Cardiac septum (tissue), 1 donor: ENCODE data around the gene ZNF296. TPM values are rescaled to one million over a fixed set of nuclear protein-coding genes. Genes with fewer than 3 reads are reported as not detected.

Source experiments
- DNase-seq: peaks from one replicate; pipeline ENCODE4 v3.0.0-alpha.2; 2020; ENCODE audit warnings: low spot score
- intact Hi-C: fragments of 100-400 bp; cut with DNase I; formaldehyde crosslinking; loops from one replicate; pipeline ENCODE4 v1.14.0; 2022
- total RNA-seq: library from RNA; stranded (reverse); fragmentation: NEBNext Ultra II Directional; extraction: Animal tissue kit (Norgen Biotek cat#: 25700); gene quantifications from one replicate; pipeline ENCODE4 v1.2.1, GENCODE V29; 2021
- donor health status: DM: no; HTN: no; CAD: no.

Gene ZNF296
- total RNA-seq, 1 donor from 2014 or later, result 0.13 TPM

GRCh38 chr19:45038931-45039893, 37.1 kb downstream of the ZNF296 start, which contains the start of gene CLASRP:
TSS of gene CLASRP (plus strand) at chr19:45039045. CDS start at chr19:45040213, 1,168 bp downstream.
- DNase-seq, result peak; percentile 97
- intact Hi-C loops, result loop anchor here (2.0 to 5.0 kb wide), 2 partner anchors 38 kb away; partner anchors contain the start of genes GEMIN7, RELB and ZNF296

GRCh38 chr19:45037393-45038169, 38.7 kb downstream of the ZNF296 start:
- no peak for DNase-seq
- intact Hi-C loops, result loop anchor here (2.0 to 5.0 kb wide), 2 partner anchors 37 to 40 kb away; partner anchors contain the start of genes GEMIN7, RELB and ZNF296

GRCh38 chr19:45035755-45036154, 40.5 kb downstream of the ZNF296 start:
- DNase-seq, result no peak
- intact Hi-C loops, result loop anchor here (5.0 kb wide), 1 partner anchor 42 kb away; the partner anchor contains the start of genes GEMIN7 and ZNF296

GRCh38 chr19:45032421-45032820, 43.9 kb downstream of the ZNF296 start:
- intact Hi-C loops, result no loop called here
- DNase-seq, result no peak

- intact Hi-C loops, result no loop called here
- DNase-seq, result no peak
Observed at GRCh38 chr19:45030825-45031224, 45.5 kb downstream of the ZNF296 start.

- no peak for DNase-seq
- intact Hi-C loops, result no loop called here
Observed at GRCh38 chr19:45027371-45027770, 48.9 kb downstream of the ZNF296 start.

GRCh38 chr19:45025264-45025663, 51.0 kb downstream of the ZNF296 start:
- no peak for DNase-seq
- intact Hi-C loops, result no loop called here

- intact Hi-C loops, result no loop called here
- DNase-seq, result no peak
Observed at GRCh38 chr19:45023048-45023447, 53.2 kb downstream of the ZNF296 start.

- DNase-seq, result no peak
- intact Hi-C loops, result no loop called here
Observed at GRCh38 chr19:45021971-45022370, 54.3 kb downstream of the ZNF296 start.

Other genes with a start within 250 kb of the ZNF296 start
- gene NECTIN2, start 230.2 kb downstream of the ZNF296 start, total RNA-seq, result 60.0 TPM
- gene TOMM40, start 185.2 kb downstream of the ZNF296 start, total RNA-seq, result 43.0 TPM
- gene APOE, start 170.7 kb downstream of the ZNF296 start, total RNA-seq, result 26.6 TPM
- gene APOC1, start 161.9 kb downstream of the ZNF296 start, total RNA-seq, result 7.3 TPM
- gene APOC4, start 134.2 kb downstream of the ZNF296 start, total RNA-seq, result not detected
- not detected for gene APOC2, start 130.4 kb downstream of the ZNF296 start, total RNA-seq
- 87.4 TPM for gene CLPTM1, start 121.1 kb downstream of the ZNF296 start, total RNA-seq
- 9.0 TPM for gene RELB, start 75.0 kb downstream of the ZNF296 start, total RNA-seq
- gene CLASRP, start 37.4 kb downstream of the ZNF296 start, total RNA-seq, result 45.6 TPM
- 10.7 TPM for gene GEMIN7, start 2.8 kb upstream of the ZNF296 start, total RNA-seq
- gene PPP1R37, start 16.7 kb upstream of the ZNF296 start, total RNA-seq, result 18.6 TPM
- gene NKPD1, start 84.5 kb upstream of the ZNF296 start, total RNA-seq, result not detected
- 19.9 TPM for gene TRAPPC6A, start 101.8 kb upstream of the ZNF296 start, total RNA-seq
- gene BLOC1S3, start 102.3 kb upstream of the ZNF296 start, total RNA-seq, result 5.0 TPM
- 1.7 TPM for gene EXOC3L2, start 168.9 kb upstream of the ZNF296 start, total RNA-seq
- 36.6 TPM for gene MARK4, start 174.8 kb upstream of the ZNF296 start, total RNA-seq
- gene CKM, start 246.4 kb upstream of the ZNF296 start, total RNA-seq, result 2,391 TPM